ENCODE data around the gene RHEB. TPM values are rescaled to one million over a fixed set of nuclear protein-coding genes. Genes with fewer than 3 reads are reported as not detected.

The RHEB gene
- total RNA-seq, 1 donor from 2014 or later: 143 TPM

GRCh38 chr7:151454305-151454704, 65.4 kb downstream of the RHEB start:
- FAIRE-seq (no peak), DNase-seq (ENCODE audit: low read depth) (no peak)
- H3K4me1 Mint-ChIP-seq (ENCODE audit: low read depth, unreplicated experiment): peaks cover 3% of the 10 kb centered on the region
- no peak overlapping the region for H2AFZ ChIP-seq (ENCODE audit: low read depth, low read length)
- H3K9ac ChIP-seq (ENCODE audit: low read length): no peak overlapping the region
- no peaks in the 10 kb centered on the region for H4K20me1 ChIP-seq (ENCODE audit: insufficient read depth, low read length)
- H3K27ac ChIP-seq (ENCODE audit: low read depth, low read length): no peak overlapping the region
- no peak overlapping the region for H3K4me3 Mint-ChIP-seq (ENCODE audit: unreplicated experiment)
- H3K27me3 ChIP-seq (ENCODE audit: insufficient read depth, low read length): no peaks in the 10 kb centered on the region
- H3K27ac Mint-ChIP-seq (ENCODE audit: unreplicated experiment): no peak overlapping the region
- TF ChIP-seq CTCF (IDR thresholded peaks at IDR 0.05; ENCODE audit: insufficient read depth, low read depth, low read length) (no peak), EZH2 (IDR thresholded peaks at IDR 0.05; ENCODE audit: insufficient read depth, low read length) (no peak)
- H3K36me3 Mint-ChIP-seq (ENCODE audit: low read depth, unreplicated experiment): peaks cover 4% of the 10 kb centered on the region
- no peaks in the 10 kb centered on the region for H3K79me2 ChIP-seq (ENCODE audit: insufficient read depth, low read length)
- H3K4me2 ChIP-seq (ENCODE audit: low read length): no peak overlapping the region
- H3K9me3 ChIP-seq (ENCODE audit: insufficient read depth, low read depth, low read length): no peaks in the 10 kb centered on the region
- peaks cover 8% of the 10 kb centered on the region for H3K9me3 Mint-ChIP-seq (ENCODE audit: unreplicated experiment)
- H3K4me3 ChIP-seq (ENCODE audit: insufficient read depth, low read depth, low read length): no peak overlapping the region
- H3K4me1 ChIP-seq (ENCODE audit: insufficient read depth, low read length): peaks cover under 1% of the 10 kb centered on the region
- H3K36me3 ChIP-seq (ENCODE audit: insufficient read depth, low read length): no peaks in the 10 kb centered on the region
- H3K27me3 Mint-ChIP-seq (ENCODE audit: low read depth, unreplicated experiment): peaks cover 35% of the 10 kb centered on the region

DNA sequence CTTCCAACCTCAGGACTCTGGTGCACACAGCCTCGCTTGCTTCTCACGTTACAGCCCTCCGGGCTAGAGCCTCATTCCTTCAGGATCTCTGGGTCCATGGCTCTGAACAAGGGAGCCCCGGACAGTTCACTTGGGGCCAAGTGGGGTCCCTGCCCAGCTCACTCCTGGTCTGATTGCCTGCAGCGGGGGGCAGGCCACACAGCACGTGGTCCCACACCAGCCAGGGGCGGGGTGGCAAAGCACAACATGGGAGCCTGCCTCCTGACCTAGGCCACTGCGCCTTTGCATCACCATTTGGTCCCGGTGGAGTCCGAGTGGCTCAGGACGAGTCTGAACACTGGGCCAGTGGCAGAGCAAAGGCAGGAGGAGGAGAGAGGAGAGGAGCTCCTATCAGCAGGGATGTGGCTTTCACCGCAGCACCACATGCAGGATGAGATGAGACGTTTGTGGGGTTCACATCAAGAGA, 66.3 kb downstream of the RHEB start:
- Histone ChIP-seq H3K36me3 (ENCODE audit: insufficient read depth, low read length) (no peaks in the 10 kb centered on the region), H3K4me1 (ENCODE audit: insufficient read depth, low read length) (no peaks in the 10 kb centered on the region), H3K27ac (ENCODE audit: low read depth, low read length) (no peak overlapping the region), H2AFZ (ENCODE audit: low read depth, low read length) (no peak overlapping the region), H3K27me3 (ENCODE audit: insufficient read depth, low read length) (no peaks in the 10 kb centered on the region), H3K4me3 (ENCODE audit: insufficient read depth, low read depth, low read length) (no peak overlapping the region), H3K9me3 (ENCODE audit: insufficient read depth, low read depth, low read length) (no peaks in the 10 kb centered on the region), H3K79me2 (ENCODE audit: insufficient read depth, low read length) (no peaks in the 10 kb centered on the region), H4K20me1 (ENCODE audit: insufficient read depth, low read length) (no peaks in the 10 kb centered on the region), H3K9ac (ENCODE audit: low read length) (no peak overlapping the region), H3K4me2 (ENCODE audit: low read length) (no peak overlapping the region)
- Mint-ChIP-seq H3K4me1 (ENCODE audit: low read depth, unreplicated experiment) (no peaks in the 10 kb centered on the region), H3K27ac (ENCODE audit: unreplicated experiment) (no peak overlapping the region), H3K36me3 (ENCODE audit: low read depth, unreplicated experiment) (peaks cover 4% of the 10 kb centered on the region), H3K27me3 (ENCODE audit: low read depth, unreplicated experiment) (peaks cover 35% of the 10 kb centered on the region), H3K9me3 (ENCODE audit: unreplicated experiment) (peaks cover 8% of the 10 kb centered on the region), H3K4me3 (ENCODE audit: unreplicated experiment) (no peak overlapping the region)
- no peak for FAIRE-seq
- TF ChIP-seq CTCF (IDR thresholded peaks at IDR 0.05; ENCODE audit: insufficient read depth, low read depth, low read length) (no peak), EZH2 (IDR thresholded peaks at IDR 0.05; ENCODE audit: insufficient read depth, low read length) (no peak)
- no peak for DNase-seq (ENCODE audit: low read depth)

GRCh38 chr7:151452680-151453325, 66.9 kb downstream of the RHEB start:
- H3K9ac ChIP-seq (ENCODE audit: low read length): no peak overlapping the region
- no peaks in the 10 kb centered on the region for H3K36me3 ChIP-seq (ENCODE audit: insufficient read depth, low read length)
- Mint-ChIP-seq H3K9me3 (ENCODE audit: unreplicated experiment) (peaks cover 6% of the 10 kb centered on the region), H3K4me1 (ENCODE audit: low read depth, unreplicated experiment) (no peaks in the 10 kb centered on the region), H3K4me3 (ENCODE audit: unreplicated experiment) (no peak overlapping the region), H3K27me3 (ENCODE audit: low read depth, unreplicated experiment) (peaks cover 35% of the 10 kb centered on the region), H3K27ac (ENCODE audit: unreplicated experiment) (no peak overlapping the region), H3K36me3 (ENCODE audit: low read depth, unreplicated experiment) (peaks cover 3% of the 10 kb centered on the region)
- DNase-seq (ENCODE audit: low read depth): no peak
- TF ChIP-seq EZH2 (IDR thresholded peaks at IDR 0.05; ENCODE audit: insufficient read depth, low read length): no peak
- TF ChIP-seq CTCF (IDR thresholded peaks at IDR 0.05; ENCODE audit: insufficient read depth, low read depth, low read length): no peak
- no peak overlapping the region for H3K27ac ChIP-seq (ENCODE audit: low read depth, low read length)
- no peak overlapping the region for H2AFZ ChIP-seq (ENCODE audit: low read depth, low read length)
- H3K79me2 ChIP-seq (ENCODE audit: insufficient read depth, low read length): no peaks in the 10 kb centered on the region
- no peak overlapping the region for H3K4me3 ChIP-seq (ENCODE audit: insufficient read depth, low read depth, low read length)
- FAIRE-seq: no peak
- no peaks in the 10 kb centered on the region for H4K20me1 ChIP-seq (ENCODE audit: insufficient read depth, low read length)
- no peaks in the 10 kb centered on the region for H3K27me3 ChIP-seq (ENCODE audit: insufficient read depth, low read length)
- H3K4me2 ChIP-seq (ENCODE audit: low read length): no peak overlapping the region
- H3K9me3 ChIP-seq (ENCODE audit: insufficient read depth, low read depth, low read length): no peaks in the 10 kb centered on the region
- H3K4me1 ChIP-seq (ENCODE audit: insufficient read depth, low read length): peaks cover 3% of the 10 kb centered on the region

Measured in astrocyte (in vitro differentiated cells and primary cell).